A549 (cell line): ENCODE measurements around the gene DMRT1. TPM values are rescaled to one million over a fixed set of nuclear protein-coding genes. Genes with fewer than 3 reads are reported as not detected.

Experiments used
- ATAC-seq, 2 experiments: fragments of 200-7000 bp in 1 of 2; fragments of >200 bp in 1 of 2; cut with Nextera tagmentation in 1 of 2; cut with Tn5 transposase in 1 of 2; 3 replicates each; pipeline versions ENCODE4 v1.8.0 to v1.9.1; 2018 to 2020; ENCODE audit warnings: mild to moderate bottlenecking in 1 of 2, moderate library complexity in 1 of 2
- CTCF ChIA-PET: fragments of 300-600 bp; sonication (Branson Sonifier 250); formaldehyde crosslinking; extraction: SDS; loops from one replicate; lab custom pipeline; 2021; ENCODE audit warnings: antibody characterized with exemption, inconsistent platforms; lab: Yijun Ruan, JAX
- POLR2A ChIA-PET: fragments of 350-600 bp; formaldehyde crosslinking; extraction: SDS; loops from one replicate; lab custom pipeline; 2021; ENCODE audit warnings: antibody characterized with exemption, inconsistent platforms; lab: Yijun Ruan, JAX
- DNase-seq, 2 experiments: peaks; one replicate each; pipeline versions ENCODE4 v3.0.0 to v3.0.0-alpha.2; 2011 to 2016; ENCODE audit warnings: low read depth in 1 of 2, low spot score in 1 of 2
- FAIRE-seq: peaks from 2 replicates; lab custom pipeline; 2011; peaks lifted over from hg19 to GRCh38; lab: Jason Lieb, UNC
- H3K27ac ChIP-seq, 2 experiments: fragments of >200 bp; sonication (Bioruptor Twin); formaldehyde crosslinking; 3 replicates each; pipeline ENCODE4 v1.5.1; 2016 to 2017
- H3K4me1 ChIP-seq: fragments of >200 bp; sonication (Bioruptor Twin); formaldehyde crosslinking; 3 replicates; pipeline ENCODE4 v1.6.1; 2016
- H3K4me2 ChIP-seq: fragments of >200 bp; sonication (Bioruptor Twin); formaldehyde crosslinking; 3 replicates; pipeline ENCODE4 v1.6.1; 2016
- H3K4me3 ChIP-seq: fragments of >200 bp; sonication (Bioruptor Twin); formaldehyde crosslinking; 3 replicates; pipeline ENCODE4 v1.5.1; 2016
- H3K9me3 ChIP-seq: fragments of >200 bp; sonication (Bioruptor Twin); formaldehyde crosslinking; 3 replicates; pipeline ENCODE4 v1.6.1; 2016
- CBX2 ChIP-seq: fragments of 200-600 bp; sonication (generic); IDR thresholded peaks from 2 replicates; pipeline ENCODE4 v1.6.1; 2016; ENCODE audit warnings: low read depth, mild to moderate bottlenecking, borderline replicate concordance
- CHD4 ChIP-seq: fragments of 200-600 bp; sonication (generic); IDR thresholded peaks from 2 replicates; pipeline ENCODE4 v1.6.1; 2016; ENCODE audit warnings: antibody characterized with exemption, mild to moderate bottlenecking, borderline replicate concordance
- CTCF ChIP-seq: fragments of >200 bp; sonication (Bioruptor Twin); formaldehyde crosslinking; IDR thresholded peaks from 3 replicates; pipeline ENCODE4 v1.5.1; 2016
- EHMT2 ChIP-seq: fragments of 200-600 bp; sonication (generic); IDR thresholded peaks from 2 replicates; pipeline ENCODE4 v1.6.1; 2016; ENCODE audit warnings: antibody characterized with exemption, low read depth, mild to moderate bottlenecking, moderate library complexity
- EP300 ChIP-seq, 2 experiments: fragments of >200 bp; sonication (Bioruptor Twin); formaldehyde crosslinking; IDR thresholded peaks; 2 replicates in 1 of 2; 3 replicates in 1 of 2; pipeline ENCODE4 v1.6.1; 2016 to 2017
- FOSB ChIP-seq: fragments of 250-450 bp; sonication (Bioruptor Pico); IDR thresholded peaks from 2 replicates; pipeline ENCODE4 v1.5.0; 2020; ENCODE audit warnings: mild to moderate bottlenecking, moderate library complexity
- GATA3 ChIP-seq: IDR thresholded peaks from 2 replicates; pipeline ENCODE4 v1.6.1; 2012; ENCODE audit warnings: borderline replicate concordance
- HDAC2 ChIP-seq: fragments of 200-600 bp; sonication (generic); IDR thresholded peaks from 2 replicates; pipeline ENCODE4 v1.6.1; 2016
- HEYL ChIP-seq: fragments of 250-450 bp; sonication (Bioruptor Pico); IDR thresholded peaks from 2 replicates; pipeline ENCODE4 v1.8.0; 2021; ENCODE audit warnings: mild to moderate bottlenecking, moderate library complexity
- HOXB13 ChIP-seq: fragments of 250-450 bp; sonication (Bioruptor Pico); IDR thresholded peaks from 2 replicates; pipeline ENCODE4 v1.5.0; 2020; ENCODE audit warnings: low read depth, mild to moderate bottlenecking, moderate library complexity
- JUNB ChIP-seq: fragments of >200 bp; sonication (Bioruptor Twin); formaldehyde crosslinking; IDR thresholded peaks from 2 replicates; pipeline ENCODE4 v1.6.1; 2016
- KDM1A ChIP-seq: fragments of 200-600 bp; sonication (generic); IDR thresholded peaks from 2 replicates; pipeline ENCODE4 v1.6.1; 2016; ENCODE audit warnings: low read depth, mild to moderate bottlenecking
- MAZ ChIP-seq: fragments of 150-350 bp; IDR thresholded peaks from 2 replicates; pipeline ENCODE4 v1.6.1; 2014; ENCODE audit warnings: antibody characterized with exemption, low read depth, low read length, borderline replicate concordance
- NR3C1 ChIP-seq: fragments of >200 bp; sonication (Bioruptor Twin); formaldehyde crosslinking; IDR thresholded peaks from 3 replicates; pipeline ENCODE4 v1.6.1; 2017
- RAD21 ChIP-seq, 2 experiments: fragments of >200 bp in 1 of 2; sonication (Bioruptor Twin) in 1 of 2; formaldehyde crosslinking in 1 of 2; IDR thresholded peaks in 1 of 2; conservative IDR thresholded peaks in 1 of 2; 2 replicates in 1 of 2; 3 replicates in 1 of 2; pipeline ENCODE4 v1.6.1; 2012 to 2018; ENCODE audit warnings: inconsistent platforms in 1 of 2
- RFX5 ChIP-seq: fragments of 450-650 bp; IDR thresholded peaks from 2 replicates; pipeline ENCODE4 v1.7.1; 2014; ENCODE audit warnings: antibody characterized with exemption, mild to moderate bottlenecking, moderate library complexity
- SMC3 ChIP-seq: fragments of >200 bp; sonication (Bioruptor Twin); formaldehyde crosslinking; IDR thresholded peaks from 3 replicates; pipeline ENCODE4 v1.6.1; 2018; ENCODE audit warnings: inconsistent platforms
- SREBF2 ChIP-seq: fragments of 450-650 bp; IDR thresholded peaks from 2 replicates; pipeline ENCODE4 v1.6.1; 2014; ENCODE audit warnings: mild to moderate bottlenecking, moderate library complexity
- TFCP2L1 ChIP-seq: fragments of 250-450 bp; sonication (Bioruptor Pico); IDR thresholded peaks from 2 replicates; pipeline ENCODE4 v1.5.0; 2021; ENCODE audit warnings: mild to moderate bottlenecking
- WGBS: methylation state at CpG from one replicate; pipeline ENCODE4 v1.1.6; 2017; ENCODE audit errors: missing lambda C conversion rate; 5-methylcytosine and 5-hydroxymethylcytosine counted together
- polyA plus RNA-seq, 4 experiments: library from polyadenylated mRNA; depleted of rRNA in 3 of 4; stranded (reverse); fragments of >200 nt; fragmentation: RNase III in 1 of 4; extraction: RNeasy Plus Mini Kit Qiagen cat#74134 plus additional on column Dnase treatment in 1 of 4; gene quantifications; 2 replicates in 3 of 4; 3 replicates in 1 of 4; pipeline ENCODE4 v1.2.3, GENCODE V29; 2011 to 2017
- TF ChIP-seq, protein P1 (sequence below): fragments of >200 bp; sonication (Bioruptor Twin); formaldehyde crosslinking; IDR thresholded peaks from 2 replicates; pipeline ENCODE4 v1.6.1; 2016
- TF ChIP-seq, protein P2 (sequence below): fragments of 150-350 bp; IDR thresholded peaks from 2 replicates; pipeline ENCODE4 v1.6.1; 2014; ENCODE audit warnings: low read depth, mild to moderate bottlenecking, low read length
- TF ChIP-seq, protein P3 (sequence below): IDR thresholded peaks from 2 replicates; pipeline ENCODE4 v1.6.1; 2012; ENCODE audit warnings: low read depth, borderline replicate concordance
- TF ChIP-seq, protein P4 (sequence below): fragments of 200-600 bp; sonication (generic); IDR thresholded peaks from 2 replicates; pipeline ENCODE4 v1.6.1; 2016; ENCODE audit warnings: antibody characterized with exemption, mild to moderate bottlenecking, moderate library complexity

Gene DMRT1
- polyA plus RNA-seq, 2 of the 4 experiments (the other 2 are of a cell fraction): not detected

DNA sequence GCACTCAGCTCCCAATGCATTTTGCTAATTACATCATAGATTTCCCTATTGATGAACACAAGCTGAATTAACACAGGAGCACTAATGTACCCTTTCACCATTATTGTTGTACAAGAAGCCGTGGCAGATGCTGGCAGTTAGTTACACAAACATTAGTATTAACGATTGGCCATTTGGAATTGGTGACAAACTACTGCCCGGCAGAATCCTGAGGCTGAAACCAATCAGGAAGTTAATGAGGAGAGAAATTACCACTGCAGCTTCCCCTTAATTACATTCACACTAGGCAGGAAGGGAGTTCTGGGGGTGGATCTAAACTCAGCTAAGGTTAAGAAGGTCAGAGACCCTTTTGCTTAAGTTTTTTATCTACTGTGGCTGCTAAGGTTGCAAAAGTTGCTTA is 125.4 kb downstream of the DMRT1 start:
- ChIA-PET CTCF (interaction anchor here (0.8 kb wide), 1 partner anchor 8 kb away, joined by 4 read pairs; no protein-coding TSS in a partner anchor), POLR2A (no interaction called here)
- Histone ChIP-seq H3K4me1 (no peaks in the 10 kb centered on the region), H3K9me3 (peaks cover 3% of the 10 kb centered on the region; the same call in 1 of the 3 replicates), H3K4me3 (no peak overlapping the region), H3K4me2 (no peak overlapping the region), H3K27ac (no peak overlapping the region)
- TF ChIP-seq, protein P1, sequence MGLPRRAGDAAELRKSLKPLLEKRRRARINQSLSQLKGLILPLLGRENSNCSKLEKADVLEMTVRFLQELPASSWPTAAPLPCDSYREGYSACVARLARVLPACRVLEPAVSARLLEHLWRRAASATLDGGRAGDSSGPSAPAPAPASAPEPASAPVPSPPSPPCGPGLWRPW: no peak
- TF ChIP-seq CTCF (no peak), CHD4 (no peak), HEYL (CRISPR knock-in tag) (no peak), SREBF2 (no peak), NR3C1 (no peak), EP300 (IDR thresholded peaks at IDR 0.05) (no peak), GATA3 (no peak), RFX5 (no peak), MAZ (no peak)
- TF ChIP-seq, protein P2, sequence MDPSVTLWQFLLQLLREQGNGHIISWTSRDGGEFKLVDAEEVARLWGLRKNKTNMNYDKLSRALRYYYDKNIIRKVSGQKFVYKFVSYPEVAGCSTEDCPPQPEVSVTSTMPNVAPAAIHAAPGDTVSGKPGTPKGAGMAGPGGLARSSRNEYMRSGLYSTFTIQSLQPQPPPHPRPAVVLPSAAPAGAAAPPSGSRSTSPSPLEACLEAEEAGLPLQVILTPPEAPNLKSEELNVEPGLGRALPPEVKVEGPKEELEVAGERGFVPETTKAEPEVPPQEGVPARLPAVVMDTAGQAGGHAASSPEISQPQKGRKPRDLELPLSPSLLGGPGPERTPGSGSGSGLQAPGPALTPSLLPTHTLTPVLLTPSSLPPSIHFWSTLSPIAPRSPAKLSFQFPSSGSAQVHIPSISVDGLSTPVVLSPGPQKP: no peak
- TF ChIP-seq, protein P3, sequence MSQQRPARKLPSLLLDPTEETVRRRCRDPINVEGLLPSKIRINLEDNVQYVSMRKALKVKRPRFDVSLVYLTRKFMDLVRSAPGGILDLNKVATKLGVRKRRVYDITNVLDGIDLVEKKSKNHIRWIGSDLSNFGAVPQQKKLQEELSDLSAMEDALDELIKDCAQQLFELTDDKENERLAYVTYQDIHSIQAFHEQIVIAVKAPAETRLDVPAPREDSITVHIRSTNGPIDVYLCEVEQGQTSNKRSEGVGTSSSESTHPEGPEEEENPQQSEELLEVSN: no peak
- TF ChIP-seq, protein P4, sequence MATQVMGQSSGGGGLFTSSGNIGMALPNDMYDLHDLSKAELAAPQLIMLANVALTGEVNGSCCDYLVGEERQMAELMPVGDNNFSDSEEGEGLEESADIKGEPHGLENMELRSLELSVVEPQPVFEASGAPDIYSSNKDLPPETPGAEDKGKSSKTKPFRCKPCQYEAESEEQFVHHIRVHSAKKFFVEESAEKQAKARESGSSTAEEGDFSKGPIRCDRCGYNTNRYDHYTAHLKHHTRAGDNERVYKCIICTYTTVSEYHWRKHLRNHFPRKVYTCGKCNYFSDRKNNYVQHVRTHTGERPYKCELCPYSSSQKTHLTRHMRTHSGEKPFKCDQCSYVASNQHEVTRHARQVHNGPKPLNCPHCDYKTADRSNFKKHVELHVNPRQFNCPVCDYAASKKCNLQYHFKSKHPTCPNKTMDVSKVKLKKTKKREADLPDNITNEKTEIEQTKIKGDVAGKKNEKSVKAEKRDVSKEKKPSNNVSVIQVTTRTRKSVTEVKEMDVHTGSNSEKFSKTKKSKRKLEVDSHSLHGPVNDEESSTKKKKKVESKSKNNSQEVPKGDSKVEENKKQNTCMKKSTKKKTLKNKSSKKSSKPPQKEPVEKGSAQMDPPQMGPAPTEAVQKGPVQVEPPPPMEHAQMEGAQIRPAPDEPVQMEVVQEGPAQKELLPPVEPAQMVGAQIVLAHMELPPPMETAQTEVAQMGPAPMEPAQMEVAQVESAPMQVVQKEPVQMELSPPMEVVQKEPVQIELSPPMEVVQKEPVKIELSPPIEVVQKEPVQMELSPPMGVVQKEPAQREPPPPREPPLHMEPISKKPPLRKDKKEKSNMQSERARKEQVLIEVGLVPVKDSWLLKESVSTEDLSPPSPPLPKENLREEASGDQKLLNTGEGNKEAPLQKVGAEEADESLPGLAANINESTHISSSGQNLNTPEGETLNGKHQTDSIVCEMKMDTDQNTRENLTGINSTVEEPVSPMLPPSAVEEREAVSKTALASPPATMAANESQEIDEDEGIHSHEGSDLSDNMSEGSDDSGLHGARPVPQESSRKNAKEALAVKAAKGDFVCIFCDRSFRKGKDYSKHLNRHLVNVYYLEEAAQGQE: no peak
- DNase-seq: no peak
- FAIRE-seq: no peak
- 8% methylated on average over 3 of the region's 3 CpGs for WGBS
- no peak for ATAC-seq

- Histone ChIP-seq H3K27ac (no peak overlapping the region), H3K4me2 (peak overlapping the region; percentile 33), H3K4me1 (no peaks in the 10 kb centered on the region), H3K4me3 (no peak overlapping the region), H3K9me3 (peaks cover 3% of the 10 kb centered on the region; the same call in 1 of the 3 replicates)
- CTCF ChIA-PET: no interaction called here
- TF ChIP-seq EHMT2 (no peak), SMC3 (no peak), RAD21 (conservative IDR thresholded peaks at IDR 0.05 in 1 of 2, IDR thresholded peaks at IDR 0.05 in 1 of 2) (no peak), KDM1A (no peak), HDAC2 (no peak), CBX2 (no peak), FOSB (CRISPR knock-in tag) (no peak), JUNB (no peak), HOXB13 (CRISPR knock-in tag) (no peak), TFCP2L1 (CRISPR knock-in tag) (no peak)
- FAIRE-seq (no peak), DNase-seq (no peak), ATAC-seq (no peak)
- WGBS: 31% methylated on average over 6 of the region's 6 CpGs
- POLR2A ChIA-PET: no interaction called here
Measured at GRCh38 chr9:967436-967835, 125.9 kb downstream of the DMRT1 start.
